SK-N-SH treated with all-trans-retinoic acid at 6 μM for 48 hours (cell line): ENCODE results near the gene SMAD6.

ENCODE experiments used
- CSDC2 ChIP-seq: fragments of 250-450 bp; sonication (Bioruptor Pico); IDR thresholded peaks from 2 replicates; pipeline ENCODE4 v1.5.0; 2020; ENCODE audit warnings: mild to moderate bottlenecking, moderate library complexity
- TCF4 ChIP-seq: fragments of 250-450 bp; sonication (Bioruptor Pico); IDR thresholded peaks from 2 replicates; pipeline ENCODE4 v1.8.0; 2021; ENCODE audit warnings: mild to moderate bottlenecking, moderate library complexity, borderline replicate concordance
- TOX ChIP-seq: fragments of 250-450 bp; sonication (Bioruptor Pico); IDR thresholded peaks from 2 replicates; pipeline ENCODE4 v1.8.0; 2021; ENCODE audit warnings: mild to moderate bottlenecking, moderate library complexity, borderline replicate concordance
- ZNF565 ChIP-seq: fragments of 450-650 bp; formaldehyde crosslinking; conservative IDR thresholded peaks from 2 replicates; pipeline ENCODE4 v1.5.0; 2020; ENCODE audit warnings: low read depth, mild to moderate bottlenecking, moderate library complexity
- ZNF8 ChIP-seq: fragments of 450-650 bp; formaldehyde crosslinking; IDR thresholded peaks from 2 replicates; pipeline ENCODE4 v1.5.0; 2020; ENCODE audit warnings: mild to moderate bottlenecking, moderate library complexity
- TF ChIP-seq, protein P1 (sequence below): fragments of 250-450 bp; sonication (Bioruptor Pico); IDR thresholded peaks from 2 replicates; pipeline ENCODE4 v1.8.0; 2020; ENCODE audit warnings: mild to moderate bottlenecking, moderate library complexity, borderline replicate concordance

DNA sequence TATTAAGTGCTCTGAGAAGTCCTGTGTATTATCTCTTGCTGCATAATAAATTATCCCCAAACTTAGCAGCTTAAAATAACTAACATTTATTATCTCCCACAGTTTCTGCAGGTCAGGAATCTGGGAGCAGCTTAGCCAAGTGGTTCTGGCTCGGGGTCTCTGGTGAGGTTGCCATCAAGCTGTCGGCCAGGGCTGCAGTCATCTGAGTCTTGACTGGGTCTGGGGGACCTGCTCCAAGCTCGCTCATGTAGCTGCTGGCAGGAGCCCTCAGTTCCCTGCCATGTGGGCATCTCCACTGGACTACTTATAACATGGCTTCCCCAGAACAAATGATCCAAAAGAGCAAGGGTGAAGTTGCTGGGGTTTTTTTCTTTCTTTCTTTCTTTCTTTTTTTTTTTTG lies 80.7 kb downstream of the SMAD6 start:
- no peak for TF ChIP-seq TCF4 (CRISPR knock-in tag)
- no peak for TF ChIP-seq TOX
- TF ChIP-seq ZNF565 (CRISPR knock-in tag) = no peak
- no peak for TF ChIP-seq CSDC2 (CRISPR knock-in tag)
- no peak for TF ChIP-seq ZNF8
- TF ChIP-seq, protein P1, sequence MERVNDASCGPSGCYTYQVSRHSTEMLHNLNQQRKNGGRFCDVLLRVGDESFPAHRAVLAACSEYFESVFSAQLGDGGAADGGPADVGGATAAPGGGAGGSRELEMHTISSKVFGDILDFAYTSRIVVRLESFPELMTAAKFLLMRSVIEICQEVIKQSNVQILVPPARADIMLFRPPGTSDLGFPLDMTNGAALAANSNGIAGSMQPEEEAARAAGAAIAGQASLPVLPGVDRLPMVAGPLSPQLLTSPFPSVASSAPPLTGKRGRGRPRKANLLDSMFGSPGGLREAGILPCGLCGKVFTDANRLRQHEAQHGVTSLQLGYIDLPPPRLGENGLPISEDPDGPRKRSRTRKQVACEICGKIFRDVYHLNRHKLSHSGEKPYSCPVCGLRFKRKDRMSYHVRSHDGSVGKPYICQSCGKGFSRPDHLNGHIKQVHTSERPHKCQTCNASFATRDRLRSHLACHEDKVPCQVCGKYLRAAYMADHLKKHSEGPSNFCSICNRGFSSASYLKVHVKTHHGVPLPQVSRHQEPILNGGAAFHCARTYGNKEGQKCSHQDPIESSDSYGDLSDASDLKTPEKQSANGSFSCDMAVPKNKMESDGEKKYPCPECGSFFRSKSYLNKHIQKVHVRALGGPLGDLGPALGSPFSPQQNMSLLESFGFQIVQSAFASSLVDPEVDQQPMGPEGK (CRISPR knock-in tag) = no peak
